ENCODE data around the gene SCYGR4.

SCYGR4 gene

DNA sequence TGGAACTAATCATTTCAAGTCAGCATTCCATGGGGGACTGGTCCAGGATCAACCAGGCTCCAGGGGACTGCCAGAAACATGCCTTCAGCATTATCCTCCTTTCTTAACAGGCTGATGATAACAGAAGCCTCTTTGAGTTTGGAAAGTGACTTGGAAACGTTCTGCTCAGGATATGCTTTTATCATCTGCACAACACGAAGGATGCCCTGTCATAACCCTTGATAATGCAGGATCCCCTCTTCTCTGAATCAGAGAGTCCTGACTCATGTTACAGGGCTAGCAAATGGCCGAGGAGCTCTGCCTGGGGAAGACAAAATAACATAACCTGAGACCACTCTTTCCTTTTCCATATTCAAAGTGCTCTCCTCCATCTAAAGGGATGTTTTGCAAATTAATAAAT, 9.4 kb upstream of the SCYGR4 start:
- no peaks in the 10 kb centered on the region for H3F3A ChIP-seq (ENCODE audit: low read depth)
- no peak overlapping the region for H2AFZ ChIP-seq (ENCODE audit: low read length)
- H3K4me3 ChIP-seq (ENCODE audit: low read length, poor library complexity, severe bottlenecking), result no peak overlapping the region
- no peaks in the 10 kb centered on the region for H3K9me2 ChIP-seq (replicated peaks; ENCODE audit: low read depth, low read length)
- H3K4me2 ChIP-seq (ENCODE audit: low read depth, low read length, poor library complexity, severe bottlenecking), result no peak overlapping the region
- H3K27me3 ChIP-seq (ENCODE audit: insufficient read depth, low read length, poor library complexity, severe bottlenecking), result no peaks in the 10 kb centered on the region
- H3K9me3 ChIP-seq (ENCODE audit: insufficient read depth, low read depth, low read length), result no peaks in the 10 kb centered on the region
- TF ChIP-seq, protein P1, sequence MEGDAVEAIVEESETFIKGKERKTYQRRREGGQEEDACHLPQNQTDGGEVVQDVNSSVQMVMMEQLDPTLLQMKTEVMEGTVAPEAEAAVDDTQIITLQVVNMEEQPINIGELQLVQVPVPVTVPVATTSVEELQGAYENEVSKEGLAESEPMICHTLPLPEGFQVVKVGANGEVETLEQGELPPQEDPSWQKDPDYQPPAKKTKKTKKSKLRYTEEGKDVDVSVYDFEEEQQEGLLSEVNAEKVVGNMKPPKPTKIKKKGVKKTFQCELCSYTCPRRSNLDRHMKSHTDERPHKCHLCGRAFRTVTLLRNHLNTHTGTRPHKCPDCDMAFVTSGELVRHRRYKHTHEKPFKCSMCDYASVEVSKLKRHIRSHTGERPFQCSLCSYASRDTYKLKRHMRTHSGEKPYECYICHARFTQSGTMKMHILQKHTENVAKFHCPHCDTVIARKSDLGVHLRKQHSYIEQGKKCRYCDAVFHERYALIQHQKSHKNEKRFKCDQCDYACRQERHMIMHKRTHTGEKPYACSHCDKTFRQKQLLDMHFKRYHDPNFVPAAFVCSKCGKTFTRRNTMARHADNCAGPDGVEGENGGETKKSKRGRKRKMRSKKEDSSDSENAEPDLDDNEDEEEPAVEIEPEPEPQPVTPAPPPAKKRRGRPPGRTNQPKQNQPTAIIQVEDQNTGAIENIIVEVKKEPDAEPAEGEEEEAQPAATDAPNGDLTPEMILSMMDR (conservative IDR thresholded peaks at IDR 0.05; ENCODE audit: low read length), result no peak
- no peak for TF ChIP-seq EZH2phosphoT487 (IDR thresholded peaks at IDR 0.05; ENCODE audit: borderline replicate concordance)
- no peak overlapping the region for H3K9ac ChIP-seq (ENCODE audit: low read depth, low read length, poor library complexity, severe bottlenecking)
- no peaks in the 10 kb centered on the region for H3K4me1 ChIP-seq (ENCODE audit: insufficient read depth, low read length, poor library complexity, severe bottlenecking)
- no peaks in the 10 kb centered on the region for H3K36me3 ChIP-seq (ENCODE audit: insufficient read depth, low read length)
- no peaks in the 10 kb centered on the region for H3K79me2 ChIP-seq (ENCODE audit: insufficient read depth, low read length)
- no peaks in the 10 kb centered on the region for H4K20me1 ChIP-seq (ENCODE audit: insufficient read depth, low read length, poor library complexity, severe bottlenecking)

DNA sequence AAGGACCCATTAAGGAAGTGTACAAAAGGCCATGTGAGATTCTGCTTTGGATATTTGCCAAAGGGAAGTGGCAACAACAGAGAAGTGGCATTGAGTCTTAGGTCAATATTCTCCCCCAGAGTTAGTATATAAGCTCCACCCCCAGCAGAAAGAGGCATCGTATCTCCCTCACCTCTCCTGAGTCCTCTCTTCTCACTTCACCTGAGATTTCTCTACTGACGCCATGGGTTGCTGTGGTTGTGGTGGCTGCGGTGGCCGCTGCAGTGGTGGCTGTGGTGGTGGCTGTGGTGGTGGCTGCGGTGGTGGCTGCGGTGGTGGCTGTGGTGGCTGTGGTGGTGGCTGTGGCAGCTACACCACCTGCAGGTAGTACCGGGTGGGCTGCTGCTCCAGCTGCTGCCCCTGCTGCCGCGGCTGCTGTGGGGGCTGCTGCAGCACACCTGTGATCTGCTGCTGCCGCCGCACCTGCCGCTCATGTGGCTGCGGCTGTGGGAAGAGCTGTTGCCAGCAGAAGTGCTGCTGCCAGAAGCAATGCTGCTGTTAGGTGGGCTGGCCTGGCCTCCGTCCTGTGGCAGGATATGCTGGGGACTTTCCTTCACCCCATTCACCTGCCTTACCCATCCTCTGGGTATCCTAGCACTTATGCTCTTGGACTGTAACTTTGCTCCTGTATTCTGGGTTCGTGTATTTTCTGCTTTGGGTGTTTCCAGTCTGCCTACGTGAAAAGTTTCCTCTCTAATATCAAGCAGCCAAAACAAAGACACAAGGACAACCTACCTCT, 8.5 kb upstream of the SCYGR4 start:
- no peak overlapping the region for H3K4me3 ChIP-seq (ENCODE audit: low read length, poor library complexity, severe bottlenecking)

DNA sequence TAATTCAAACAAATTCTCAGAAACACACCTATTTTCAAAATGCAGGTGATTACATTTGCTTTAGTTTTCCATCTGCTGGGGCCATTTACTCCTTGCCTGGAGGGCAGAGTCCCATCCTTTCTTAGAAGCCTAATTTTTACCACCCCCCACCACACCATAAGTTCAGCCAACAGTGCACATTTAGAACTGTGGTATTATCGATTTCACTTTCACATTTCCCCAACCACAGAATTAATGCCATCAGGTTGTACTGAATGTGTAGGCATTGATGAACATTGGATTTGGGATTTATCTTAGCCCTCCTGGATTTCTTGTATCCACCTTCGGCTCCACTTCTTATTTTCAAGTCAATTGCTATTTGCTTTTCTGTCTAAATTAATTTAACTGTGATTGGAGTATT, 7.2 kb upstream of the SCYGR4 start:
- no peak overlapping the region for H2AFZ ChIP-seq (ENCODE audit: low read length)
- H3F3A ChIP-seq (ENCODE audit: low read depth), result no peaks in the 10 kb centered on the region
- TF ChIP-seq, protein P1 (conservative IDR thresholded peaks at IDR 0.05; ENCODE audit: low read length), result no peak
- TF ChIP-seq EZH2phosphoT487 (IDR thresholded peaks at IDR 0.05; ENCODE audit: borderline replicate concordance), result no peak
- H4K20me1 ChIP-seq (ENCODE audit: insufficient read depth, low read length, poor library complexity, severe bottlenecking), result no peaks in the 10 kb centered on the region
- H3K9ac ChIP-seq (ENCODE audit: low read depth, low read length, poor library complexity, severe bottlenecking), result no peak overlapping the region
- H3K9me3 ChIP-seq (ENCODE audit: insufficient read depth, low read depth, low read length), result no peaks in the 10 kb centered on the region
- no peak overlapping the region for H3K4me2 ChIP-seq (ENCODE audit: low read depth, low read length, poor library complexity, severe bottlenecking)
- H3K36me3 ChIP-seq (ENCODE audit: insufficient read depth, low read length), result no peaks in the 10 kb centered on the region
- H3K79me2 ChIP-seq (ENCODE audit: insufficient read depth, low read length), result no peaks in the 10 kb centered on the region
- H3K9me2 ChIP-seq (replicated peaks; ENCODE audit: low read depth, low read length), result no peaks in the 10 kb centered on the region
- no peaks in the 10 kb centered on the region for H3K27me3 ChIP-seq (ENCODE audit: insufficient read depth, low read length, poor library complexity, severe bottlenecking)
- H3K4me1 ChIP-seq (ENCODE audit: insufficient read depth, low read length, poor library complexity, severe bottlenecking), result no peaks in the 10 kb centered on the region
- no peak overlapping the region for H3K4me3 ChIP-seq (ENCODE audit: low read length, poor library complexity, severe bottlenecking)

More for the DNA sequence above, 8.5 kb upstream of the SCYGR4 start:
- no peaks in the 10 kb centered on the region for H3K4me1 ChIP-seq (ENCODE audit: insufficient read depth, low read length, poor library complexity, severe bottlenecking)
- no peak overlapping the region for H3K9ac ChIP-seq (ENCODE audit: low read depth, low read length, poor library complexity, severe bottlenecking)
- no peaks in the 10 kb centered on the region for H3K36me3 ChIP-seq (ENCODE audit: insufficient read depth, low read length)
- H3K9me3 ChIP-seq (ENCODE audit: insufficient read depth, low read depth, low read length), result no peaks in the 10 kb centered on the region
- no peak for TF ChIP-seq EZH2phosphoT487 (IDR thresholded peaks at IDR 0.05; ENCODE audit: borderline replicate concordance)
- TF ChIP-seq, protein P1 (conservative IDR thresholded peaks at IDR 0.05; ENCODE audit: low read length), result no peak
- H3K79me2 ChIP-seq (ENCODE audit: insufficient read depth, low read length), result no peaks in the 10 kb centered on the region
- no peak overlapping the region for H2AFZ ChIP-seq (ENCODE audit: low read length)
- no peaks in the 10 kb centered on the region for H3F3A ChIP-seq (ENCODE audit: low read depth)
- H4K20me1 ChIP-seq (ENCODE audit: insufficient read depth, low read length, poor library complexity, severe bottlenecking), result no peaks in the 10 kb centered on the region
- no peaks in the 10 kb centered on the region for H3K9me2 ChIP-seq (replicated peaks; ENCODE audit: low read depth, low read length)
- no peak overlapping the region for H3K4me2 ChIP-seq (ENCODE audit: low read depth, low read length, poor library complexity, severe bottlenecking)
- no peaks in the 10 kb centered on the region for H3K27me3 ChIP-seq (ENCODE audit: insufficient read depth, low read length, poor library complexity, severe bottlenecking)
